Caco-2 (cell line): ENCODE measurements around the gene MYO1E. TPM values are rescaled to one million over a fixed set of nuclear protein-coding genes. Genes with fewer than 3 reads are reported as not detected.

Source experiments
- BruUV-seq: library from RNA; stranded (reverse); fragments of 400-500 nt; replicated peaks from 2 replicates; lab custom pipeline; 2021; lab: Mats Ljungman, UMichigan
- CTCF ChIA-PET: fragments of 300-600 bp; sonication (Branson Sonifier 250); formaldehyde crosslinking; loops from one replicate; lab custom pipeline; 2022; ENCODE audit warnings: antibody characterized with exemption; lab: Charles Lee
- POLR2A ChIA-PET: fragments of 300-600 bp; sonication (Branson Sonifier 250); formaldehyde crosslinking; loops from one replicate; lab custom pipeline; 2022; ENCODE audit warnings: antibody characterized with exemption; lab: Charles Lee
- DNase-seq, 2 experiments: peaks; one replicate each; pipeline versions ENCODE4 v3.0.0 to v3.0.0-alpha.2; 2020 to 2022
- H3K27me3 ChIP-seq: replicated peaks from 2 replicates; pipeline ENCODE4 v1.6.0; 2011; ENCODE audit warnings: low read length; ENCODE audit not compliant: control insufficient read depth, insufficient read depth
- H3K36me3 ChIP-seq: 2 replicates; pipeline ENCODE4 v1.5.1; 2011; ENCODE audit warnings: low read length; ENCODE audit not compliant: control insufficient read depth, insufficient read depth
- H3K4me1 ChIP-seq: fragments of 250-450 bp; sonication (Bioruptor Pico); 2 replicates; pipeline ENCODE4 v1.5.1; 2020; ENCODE audit warnings: mild to moderate bottlenecking
- H3K4me3 ChIP-seq: 2 replicates; pipeline ENCODE4 v1.5.1; 2011; ENCODE audit warnings: low read depth, mild to moderate bottlenecking, control low read depth, low read length
- H3K9me3 ChIP-seq: fragments of 250-450 bp; sonication (Bioruptor Pico); 2 replicates; pipeline ENCODE4 v1.5.1; 2020; ENCODE audit warnings: mild to moderate bottlenecking, moderate library complexity
- H3K27ac Mint-ChIP-seq: one replicate; pipeline ENCODE4 v1.8.0; 2022; ENCODE audit warnings: mixed read lengths; ENCODE audit not compliant: unreplicated experiment
- H3K27me3 Mint-ChIP-seq: one replicate; pipeline ENCODE4 v1.8.0; 2022; ENCODE audit warnings: mixed read lengths; ENCODE audit not compliant: insufficient read depth, unreplicated experiment
- H3K36me3 Mint-ChIP-seq: one replicate; pipeline ENCODE4 v1.8.0; 2022; ENCODE audit warnings: mild to moderate bottlenecking, mixed read lengths; ENCODE audit not compliant: insufficient read depth, unreplicated experiment
- H3K4me1 Mint-ChIP-seq: one replicate; pipeline ENCODE4 v1.8.0; 2022; ENCODE audit warnings: low read depth, mixed read lengths; ENCODE audit not compliant: unreplicated experiment
- H3K4me3 Mint-ChIP-seq: one replicate; pipeline ENCODE4 v1.8.0; 2022; ENCODE audit warnings: mild to moderate bottlenecking, moderate library complexity, mixed read lengths; ENCODE audit not compliant: unreplicated experiment
- H3K9me3 Mint-ChIP-seq: one replicate; pipeline ENCODE4 v1.8.0; 2022; ENCODE audit warnings: mixed read lengths; ENCODE audit not compliant: unreplicated experiment
- CTCF ChIP-seq, 2 experiments: fragments of 200-600 bp in 1 of 2; IDR thresholded peaks; 1 replicate in 1 of 2; 2 replicates in 1 of 2; pipeline versions ENCODE4 v1.5.1 to v1.8.0; 2011 to 2022; ENCODE audit warnings: antibody characterized with exemption in 1 of 2, control low read depth in 1 of 2, inconsistent platforms in 1 of 2, low read depth in 1 of 2, low read length in 1 of 2, mild to moderate bottlenecking in 1 of 2, moderate library complexity in 1 of 2; ENCODE audit not compliant: insufficient read depth in 1 of 2, severe bottlenecking in 1 of 2, unreplicated experiment in 1 of 2
- intact Hi-C: fragments of 100-400 bp; cut with micrococcal nuclease; formaldehyde crosslinking; loops from one replicate; pipeline ENCODE4 v1.10.0; 2022; ENCODE audit not compliant: unreplicated experiment
- total RNA-seq: library from RNA; stranded (reverse); gene quantifications from 2 replicates; pipeline ENCODE4 v1.2.3, GENCODE V29; 2022

The MYO1E gene
- total RNA-seq, 1 experiment from 2014 or later = 187 TPM

- H3K27ac Mint-ChIP-seq = no peak overlapping the region
- no peak for TF ChIP-seq CTCF (IDR thresholded peaks at IDR 0.05; ENCODE audit: insufficient read depth in 1 of 2, low read depth in 1 of 2, low read length in 1 of 2, severe bottlenecking in 1 of 2, unreplicated experiment in 1 of 2)
- H3K4me1 ChIP-seq = peaks cover 10% of the 10 kb centered on the region
- BruUV-seq = no TSS peak
- H3K27me3 ChIP-seq = no peaks in the 10 kb centered on the region
- DNase-seq = no peak
- no peaks in the 10 kb centered on the region for H3K9me3 ChIP-seq
- no peak overlapping the region for H3K4me3 Mint-ChIP-seq
- no peaks in the 10 kb centered on the region for H3K9me3 Mint-ChIP-seq
- intact Hi-C loops = no loop called here
- H3K36me3 Mint-ChIP-seq = peaks cover 46% of the 10 kb centered on the region
- H3K27me3 Mint-ChIP-seq = no peaks in the 10 kb centered on the region
- no peak overlapping the region for H3K4me3 ChIP-seq
- H3K36me3 ChIP-seq = no peaks in the 10 kb centered on the region
- CTCF ChIA-PET = no interaction called here
- POLR2A ChIA-PET = no interaction called here
- H3K4me1 Mint-ChIP-seq = peaks cover 1% of the 10 kb centered on the region
These were observed 122.4 kb downstream of the MYO1E start for GRCh38 chr15:59250249-59250648.

GRCh38 chr15:59249816-59250215 lies 122.9 kb downstream of the MYO1E start:
- intact Hi-C loops = no loop called here
- Histone ChIP-seq H3K9me3 (no peaks in the 10 kb centered on the region), H3K27me3 (no peaks in the 10 kb centered on the region), H3K36me3 (no peaks in the 10 kb centered on the region), H3K4me1 (peaks cover 7% of the 10 kb centered on the region), H3K4me3 (no peak overlapping the region)
- DNase-seq = no peak
- no TSS peak for BruUV-seq
- Mint-ChIP-seq H3K27me3 (no peaks in the 10 kb centered on the region), H3K36me3 (peaks cover 41% of the 10 kb centered on the region), H3K27ac (no peak overlapping the region), H3K4me3 (no peak overlapping the region), H3K9me3 (no peaks in the 10 kb centered on the region), H3K4me1 (no peaks in the 10 kb centered on the region)
- no peak for TF ChIP-seq CTCF (IDR thresholded peaks at IDR 0.05; ENCODE audit: insufficient read depth in 1 of 2, low read depth in 1 of 2, low read length in 1 of 2, severe bottlenecking in 1 of 2, unreplicated experiment in 1 of 2)
- ChIA-PET POLR2A (no interaction called here), CTCF (no interaction called here)

GRCh38 chr15:59247364-59247763 lies 125.3 kb downstream of the MYO1E start:
- Histone ChIP-seq H3K9me3 (no peaks in the 10 kb centered on the region), H3K36me3 (peaks cover 1% of the 10 kb centered on the region; the same call in 1 of the 2 replicates), H3K27me3 (no peaks in the 10 kb centered on the region), H3K4me1 (peaks cover 5% of the 10 kb centered on the region; the same call in 1 of the 2 replicates), H3K4me3 (no peak overlapping the region)
- intact Hi-C loops = loop anchor here (1.0 kb wide), 1 partner anchor 246 kb away; no protein-coding TSS in a partner anchor
- POLR2A ChIA-PET = interaction anchor here (0.6 to 0.8 kb wide), 3 partner anchors 13 to 130 kb away, joined by 3 to 7 read pairs (median 3); partner anchors contain the start of gene MYO1E
- Mint-ChIP-seq H3K36me3 (peaks cover 41% of the 10 kb centered on the region), H3K9me3 (no peaks in the 10 kb centered on the region), H3K27me3 (no peaks in the 10 kb centered on the region), H3K4me1 (no peaks in the 10 kb centered on the region), H3K4me3 (no peak overlapping the region), H3K27ac (no peak overlapping the region)
- BruUV-seq = no TSS peak
- CTCF ChIA-PET = interaction anchor here (0.8 to 1.8 kb wide), 9 partner anchors 32 to 281 kb away, joined by 3 to 6 read pairs (median 4); partner anchors contain the start of gene MYO1E
- TF ChIP-seq CTCF (IDR thresholded peaks at IDR 0.05; ENCODE audit: insufficient read depth in 1 of 2, low read depth in 1 of 2, low read length in 1 of 2, severe bottlenecking in 1 of 2, unreplicated experiment in 1 of 2) = peak; percentile 56 to 60
- peak; percentile 64 to 68 for DNase-seq
